Measurements from ENCODE around the gene TMEM171.

DNA sequence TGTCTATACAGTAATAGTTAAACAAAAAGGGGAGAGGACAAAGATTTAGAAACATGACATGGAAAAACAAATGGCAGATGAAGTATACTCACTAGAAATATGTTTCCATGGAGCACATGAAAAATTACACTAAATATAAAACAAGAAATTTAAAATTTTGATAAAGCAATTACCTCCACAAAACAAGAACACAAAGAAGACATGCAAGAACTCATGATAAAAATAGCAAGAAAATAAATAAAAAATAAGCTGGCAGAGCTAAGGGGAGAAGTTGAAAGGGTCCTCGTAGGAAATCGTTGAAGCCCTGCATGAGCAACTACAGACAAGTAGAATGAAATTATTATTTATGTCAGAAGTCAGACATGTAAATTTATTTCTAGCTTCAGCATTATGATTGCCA is 22.6 kb upstream of the TMEM171 start:
- TF ChIP-seq, protein P1, sequence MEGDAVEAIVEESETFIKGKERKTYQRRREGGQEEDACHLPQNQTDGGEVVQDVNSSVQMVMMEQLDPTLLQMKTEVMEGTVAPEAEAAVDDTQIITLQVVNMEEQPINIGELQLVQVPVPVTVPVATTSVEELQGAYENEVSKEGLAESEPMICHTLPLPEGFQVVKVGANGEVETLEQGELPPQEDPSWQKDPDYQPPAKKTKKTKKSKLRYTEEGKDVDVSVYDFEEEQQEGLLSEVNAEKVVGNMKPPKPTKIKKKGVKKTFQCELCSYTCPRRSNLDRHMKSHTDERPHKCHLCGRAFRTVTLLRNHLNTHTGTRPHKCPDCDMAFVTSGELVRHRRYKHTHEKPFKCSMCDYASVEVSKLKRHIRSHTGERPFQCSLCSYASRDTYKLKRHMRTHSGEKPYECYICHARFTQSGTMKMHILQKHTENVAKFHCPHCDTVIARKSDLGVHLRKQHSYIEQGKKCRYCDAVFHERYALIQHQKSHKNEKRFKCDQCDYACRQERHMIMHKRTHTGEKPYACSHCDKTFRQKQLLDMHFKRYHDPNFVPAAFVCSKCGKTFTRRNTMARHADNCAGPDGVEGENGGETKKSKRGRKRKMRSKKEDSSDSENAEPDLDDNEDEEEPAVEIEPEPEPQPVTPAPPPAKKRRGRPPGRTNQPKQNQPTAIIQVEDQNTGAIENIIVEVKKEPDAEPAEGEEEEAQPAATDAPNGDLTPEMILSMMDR (IDR thresholded peaks at IDR 0.05 in 2 of 3, conservative IDR thresholded peaks at IDR 0.05 in 1 of 3; ENCODE audit: borderline replicate concordance in 1 of 3, insufficient read depth in 1 of 3, low read depth in 2 of 3, low read length in 2 of 3): no peak
- TF ChIP-seq, protein P2, sequence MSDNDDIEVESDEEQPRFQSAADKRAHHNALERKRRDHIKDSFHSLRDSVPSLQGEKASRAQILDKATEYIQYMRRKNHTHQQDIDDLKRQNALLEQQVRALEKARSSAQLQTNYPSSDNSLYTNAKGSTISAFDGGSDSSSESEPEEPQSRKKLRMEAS (IDR thresholded peaks at IDR 0.05): no peak

All from HCT116 (cell line).